GM18519 (cell line): ENCODE results near the gene ASB7.
"Not testable (repeated sequence)": the region's sequence is repeated elsewhere in the genome, so short reads cannot be mapped to it uniquely, and the experiment has no call there.

ENCODE experiments used
- ATAC-seq: cut with Tn5 transposase; IDR thresholded peaks from one replicate; pipeline ENCODE4 v1.9.1; 2021; ENCODE audit warnings: mild to moderate bottlenecking, moderate library complexity; ENCODE audit not compliant: unreplicated experiment, low FRiP score

Gene ASB7, protein sequence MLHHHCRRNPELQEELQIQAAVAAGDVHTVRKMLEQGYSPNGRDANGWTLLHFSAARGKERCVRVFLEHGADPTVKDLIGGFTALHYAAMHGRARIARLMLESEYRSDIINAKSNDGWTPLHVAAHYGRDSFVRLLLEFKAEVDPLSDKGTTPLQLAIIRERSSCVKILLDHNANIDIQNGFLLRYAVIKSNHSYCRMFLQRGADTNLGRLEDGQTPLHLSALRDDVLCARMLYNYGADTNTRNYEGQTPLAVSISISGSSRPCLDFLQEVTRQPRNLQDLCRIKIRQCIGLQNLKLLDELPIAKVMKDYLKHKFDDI

DNA sequence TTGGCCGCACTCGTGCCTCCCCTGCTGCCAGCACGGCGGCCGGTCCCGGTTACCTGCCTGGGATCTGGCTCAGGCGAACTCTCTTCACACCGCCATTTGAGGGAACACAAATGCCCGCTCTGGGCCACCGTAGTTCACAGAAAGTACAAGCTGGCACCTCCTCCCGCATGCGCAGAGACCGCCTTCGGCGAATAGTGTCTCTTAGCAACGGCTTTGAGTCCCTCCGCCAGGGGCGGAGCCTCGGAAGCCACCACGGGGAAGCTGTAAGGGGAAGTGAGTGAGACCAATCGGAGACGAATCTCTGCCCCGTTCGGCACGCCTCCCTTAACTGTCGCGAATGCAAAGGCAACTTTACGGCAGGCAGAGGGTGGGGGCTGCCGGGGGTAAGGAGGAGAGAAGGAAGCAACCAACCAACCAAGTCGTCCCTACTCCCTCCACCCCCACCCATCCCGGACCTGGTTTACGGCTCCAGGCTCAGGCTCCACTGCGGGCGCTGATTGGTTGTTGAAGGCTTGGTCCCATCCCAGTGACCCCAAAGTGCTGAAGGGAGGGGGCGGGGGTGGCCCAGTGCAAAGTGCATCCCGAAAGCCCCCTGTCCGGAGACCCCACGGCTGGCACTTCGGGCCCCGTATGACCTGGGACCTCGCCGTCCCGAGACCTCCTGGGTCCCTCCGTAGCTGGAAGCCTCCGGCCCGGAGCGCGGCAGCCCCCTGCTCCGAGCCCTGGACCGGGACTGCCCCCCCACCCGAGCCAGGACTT lies at the start of gene ASB7, which contains the start of gene LINS1:
ASB7 (plus strand) TSS at position 526 of the 759 bp plus-strand sequence. CDS start 9,628 bp downstream, outside the sequence.
LINS1 (minus strand) TSS at position 121 of the 759 bp plus-strand sequence. CDS start 21,342 bp downstream, outside the sequence.
- peak; percentile 87 for ATAC-seq

DNA sequence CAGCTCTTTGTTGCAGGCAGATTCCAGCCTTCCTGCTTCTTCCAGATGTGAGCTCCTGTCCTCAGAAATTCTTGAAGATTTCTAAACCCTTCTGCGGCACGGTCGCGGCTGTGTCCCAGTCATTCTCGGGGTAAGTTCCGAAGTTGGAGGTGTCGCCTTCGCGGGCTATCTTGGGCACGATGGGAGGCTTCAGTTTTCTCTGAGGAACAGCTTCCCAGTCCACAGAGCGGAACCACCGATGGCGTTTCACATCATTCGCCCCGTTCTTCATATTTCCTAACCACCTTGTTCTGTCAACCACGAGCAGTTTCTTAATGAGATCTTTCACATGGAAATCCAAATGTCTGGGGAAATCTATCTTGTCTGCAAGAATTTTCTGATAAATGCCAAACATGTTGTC lies 48.9 kb upstream of the ASB7 start:
- ATAC-seq = no peak

GRCh38 chr15:100558771-100559254 lies 43.6 kb upstream of the ASB7 start:
- ATAC-seq = no peak

DNA sequence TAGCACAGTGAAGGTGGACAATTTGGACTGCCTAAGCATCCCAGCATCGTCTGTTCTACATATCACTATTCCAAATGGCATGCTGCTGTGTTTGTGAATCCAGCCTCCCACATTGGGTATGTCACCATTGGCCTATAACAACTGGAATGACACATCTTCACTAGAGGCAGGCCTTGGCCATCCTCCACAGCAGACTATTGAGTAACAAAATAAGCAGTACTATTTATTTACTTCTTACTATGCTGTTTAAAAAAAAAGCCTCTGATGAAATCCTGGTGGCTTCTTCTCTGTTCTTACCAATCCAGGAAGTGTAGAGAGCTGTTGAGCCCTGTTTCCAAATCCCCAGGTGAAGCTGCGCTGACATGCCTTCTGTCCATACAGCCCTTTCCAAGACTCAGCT lies 43.1 kb upstream of the ASB7 start:
- ATAC-seq = no peak

DNA sequence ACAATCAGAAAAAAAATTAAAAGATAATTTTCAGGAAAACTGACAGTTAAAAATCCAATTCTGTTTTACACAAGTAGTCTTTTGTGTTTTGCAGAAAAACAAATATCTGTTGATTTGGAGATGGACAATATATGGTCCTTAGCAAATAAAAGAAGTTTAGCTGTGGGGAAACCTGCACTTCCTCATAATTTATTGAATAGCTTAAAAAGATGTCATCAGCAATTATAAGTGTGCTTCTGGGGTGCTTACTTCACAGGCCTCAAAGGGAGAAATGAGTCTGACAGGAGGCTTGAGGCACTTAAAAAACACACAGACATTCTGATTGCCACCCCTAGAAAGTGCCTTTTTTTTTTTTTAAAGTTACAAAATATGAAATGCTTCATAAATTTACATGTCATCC lies 42.1 kb upstream of the ASB7 start:
- no peak for ATAC-seq

- no peak for ATAC-seq
Observed at GRCh38 chr15:100565591-100565990, 36.8 kb upstream of the ASB7 start.

- no peak for ATAC-seq
Observed at GRCh38 chr15:100566850-100567628, 35.4 kb upstream of the ASB7 start.

GRCh38 chr15:100569391-100569790 lies 33.0 kb upstream of the ASB7 start:
- no peak for ATAC-seq

DNA sequence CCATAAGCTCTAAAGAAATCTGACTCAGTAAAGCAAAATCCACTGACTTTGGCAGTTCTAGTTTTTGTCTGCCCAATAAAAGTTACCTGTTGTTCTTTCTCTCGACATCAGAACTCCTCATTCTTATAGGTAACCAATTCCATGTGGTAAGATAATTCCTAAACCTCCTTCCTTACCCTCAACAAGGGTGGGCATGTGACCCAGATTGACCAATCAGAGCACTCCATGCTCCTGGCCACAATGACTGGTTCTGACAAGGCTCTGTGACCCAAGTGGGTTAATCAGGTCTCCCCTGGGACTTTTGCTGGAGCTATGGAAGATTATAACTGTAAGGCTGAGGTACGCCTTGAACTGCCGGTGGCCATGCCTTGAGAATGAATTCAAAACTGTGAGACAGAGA lies 32.1 kb upstream of the ASB7 start:
- ATAC-seq = peak; percentile 11

GRCh38 chr15:100570735-100571313 lies 31.6 kb upstream of the ASB7 start:
- ATAC-seq = peak; percentile 88

- ATAC-seq = no peak
Observed at GRCh38 chr15:100571592-100572167, 30.7 kb upstream of the ASB7 start.

DNA sequence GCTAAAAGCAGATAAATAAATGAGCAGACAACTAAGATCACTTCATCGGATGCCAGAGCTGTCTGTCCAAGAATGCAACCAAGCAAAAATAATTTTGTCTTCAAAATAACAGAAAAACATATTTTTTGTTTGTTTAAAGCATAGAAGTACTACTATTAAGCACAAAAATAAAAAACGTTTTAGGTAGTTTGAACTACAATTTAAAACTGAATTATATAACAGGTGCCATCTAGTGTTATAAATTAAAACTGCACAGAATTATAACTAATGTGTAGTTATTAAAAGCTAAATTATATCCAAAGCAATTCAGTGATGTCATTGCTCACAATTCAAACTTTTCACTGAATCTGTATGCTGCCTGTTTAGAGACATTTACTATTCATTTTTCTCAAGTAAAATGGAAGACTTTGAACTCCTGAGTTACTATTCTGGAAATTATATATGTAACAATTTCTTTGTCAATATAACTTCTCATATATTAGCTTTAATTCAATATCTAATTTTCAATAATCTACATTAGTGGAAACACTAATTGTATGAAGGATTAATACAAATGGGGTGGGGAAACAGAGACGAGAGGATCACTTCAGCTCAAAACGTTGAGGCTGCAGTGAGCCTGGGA lies 29.9 kb upstream of the ASB7 start:
- ATAC-seq = no peak

GRCh38 chr15:100573526-100573925 lies 28.9 kb upstream of the ASB7 start:
- ATAC-seq = no peak

- ATAC-seq = no peak
Observed at GRCh38 chr15:100580414-100580813, 22.0 kb upstream of the ASB7 start.

DNA sequence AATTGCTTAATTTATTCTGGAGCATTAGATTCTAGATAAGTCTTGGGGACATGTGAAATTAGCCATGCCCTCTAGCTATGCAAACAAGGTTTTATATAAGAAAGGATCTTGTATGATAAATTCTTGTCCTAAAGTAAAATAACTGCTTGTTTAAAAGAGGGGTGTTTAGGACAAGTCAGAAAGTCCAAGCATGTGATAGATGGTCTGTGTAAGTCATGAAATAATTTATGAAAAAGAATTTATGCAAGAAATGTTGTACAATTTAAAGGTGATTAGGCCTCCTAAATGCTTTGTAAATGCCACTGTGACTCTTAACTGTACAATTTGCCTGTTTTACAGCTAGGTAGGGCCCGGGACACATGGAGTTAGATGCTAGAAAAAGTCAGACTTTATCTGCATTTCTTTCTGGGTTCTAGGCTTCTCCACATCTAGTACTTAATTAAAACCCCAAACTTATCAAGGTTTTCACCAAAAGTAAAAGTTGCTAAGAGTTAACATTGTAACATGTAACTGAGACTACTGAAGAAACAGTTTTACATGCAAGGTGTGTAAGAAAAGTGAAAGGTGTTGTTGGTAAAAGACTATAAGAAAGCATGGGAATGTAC lies 13.6 kb upstream of the ASB7 start:
- ATAC-seq = no peak

DNA sequence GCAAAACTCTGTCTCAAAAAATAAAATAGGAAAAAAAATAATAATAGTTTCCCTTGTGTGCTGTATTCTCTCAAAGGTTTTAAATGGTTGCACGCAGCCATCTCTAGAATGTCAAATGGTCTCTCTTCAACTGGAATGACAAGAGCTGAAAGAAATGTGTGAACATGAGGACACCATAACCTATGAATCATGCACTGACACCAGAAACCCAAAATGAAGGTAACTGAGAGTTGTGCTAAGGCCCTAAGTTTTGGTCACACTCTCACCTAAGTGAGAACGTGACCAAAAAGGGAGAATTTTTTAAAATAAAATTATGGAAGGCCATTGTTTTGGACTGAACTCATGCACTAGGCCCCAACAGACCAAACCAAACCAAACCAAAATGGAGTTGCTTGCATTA lies 11.2 kb upstream of the ASB7 start:
- ATAC-seq = not testable (repeated sequence)

DNA sequence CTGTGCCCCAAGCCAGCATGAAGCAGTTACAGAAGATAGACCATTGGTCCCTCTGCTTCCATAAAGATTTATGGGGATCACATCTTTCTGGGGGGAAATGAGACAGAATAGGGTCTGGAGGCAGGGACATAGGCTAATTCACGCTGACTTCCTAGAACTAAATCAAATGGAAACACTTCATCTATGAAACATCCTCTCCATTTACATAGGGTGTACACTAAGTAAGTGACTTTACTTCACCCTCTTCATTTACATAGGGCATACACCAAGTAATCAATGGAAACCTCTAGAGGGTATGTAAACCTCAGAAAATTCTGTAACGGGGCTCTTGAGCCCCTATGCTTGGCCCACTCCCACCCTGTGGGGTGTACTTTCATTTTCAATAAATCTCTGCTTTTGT lies 10.6 kb upstream of the ASB7 start:
- ATAC-seq = no peak

DNA sequence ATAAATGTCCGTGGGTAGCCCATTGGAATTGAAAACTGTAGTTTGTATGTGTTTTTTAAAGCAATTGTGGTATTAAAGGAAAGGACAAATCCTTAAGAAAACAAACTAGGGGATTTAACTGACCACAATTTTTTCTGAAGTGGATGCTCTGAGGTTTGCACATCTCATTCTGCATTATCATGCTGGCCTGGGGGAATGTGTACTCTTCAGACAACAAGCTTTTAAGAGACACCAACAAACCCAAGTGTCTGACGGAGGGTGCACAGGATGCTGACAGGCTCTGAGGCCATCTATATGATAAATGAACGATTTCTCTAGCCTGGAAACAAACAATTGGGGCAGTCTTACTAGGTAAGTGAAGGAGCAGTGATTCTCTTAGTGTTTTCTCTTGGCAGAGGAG lies 9.5 kb upstream of the ASB7 start:
- ATAC-seq = no peak

GRCh38 chr15:100593431-100593830 lies 9.0 kb upstream of the ASB7 start:
- ATAC-seq = no peak
